ENCODE results near the gene GPR158.

Gene GPR158

DNA sequence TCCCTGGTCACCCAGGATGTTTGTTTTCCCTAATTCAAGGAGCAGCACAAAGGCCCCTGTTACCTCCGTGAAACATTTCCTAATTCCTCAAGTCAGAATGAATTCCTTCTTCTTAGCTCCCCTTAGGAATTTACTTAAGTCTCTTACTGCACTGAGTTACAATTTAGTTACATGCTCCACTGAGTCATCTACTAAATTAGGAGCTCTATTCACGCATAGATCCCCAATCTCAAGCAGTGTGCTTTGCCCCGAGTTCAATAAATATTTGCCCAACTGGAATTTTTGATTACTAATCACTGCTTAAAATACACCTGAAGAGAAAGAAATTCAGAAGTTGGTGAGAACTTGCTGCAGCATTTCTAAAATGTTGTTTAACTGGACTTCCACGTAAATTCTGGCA is 429.8 kb downstream of the GPR158 start:
- DNase-seq, result no peak

DNA sequence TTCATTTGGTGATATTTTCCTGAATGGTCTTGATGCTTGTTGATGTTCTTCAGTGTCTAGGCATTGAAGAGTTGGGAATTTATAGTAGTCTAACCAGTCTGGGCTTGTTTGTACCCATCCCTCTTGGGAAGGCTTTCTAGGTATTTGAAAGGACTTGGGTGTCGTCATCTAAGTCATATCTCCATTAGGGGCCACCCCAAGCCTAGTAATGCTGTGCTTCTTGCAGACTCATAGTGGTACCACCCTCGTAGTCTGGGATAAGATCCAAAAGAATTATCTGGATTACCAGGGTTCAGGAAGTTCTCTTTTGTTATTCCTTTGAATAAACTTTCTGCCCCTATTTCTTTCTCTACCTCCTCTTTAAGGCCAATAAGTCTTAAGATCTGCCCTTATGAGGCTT is 439.9 kb downstream of the GPR158 start:
- no peak for DNase-seq

- DNase-seq, result no peak
These were observed 441.1 kb downstream of the GPR158 start for GRCh38 chr10:25615926-25616325.

DNA sequence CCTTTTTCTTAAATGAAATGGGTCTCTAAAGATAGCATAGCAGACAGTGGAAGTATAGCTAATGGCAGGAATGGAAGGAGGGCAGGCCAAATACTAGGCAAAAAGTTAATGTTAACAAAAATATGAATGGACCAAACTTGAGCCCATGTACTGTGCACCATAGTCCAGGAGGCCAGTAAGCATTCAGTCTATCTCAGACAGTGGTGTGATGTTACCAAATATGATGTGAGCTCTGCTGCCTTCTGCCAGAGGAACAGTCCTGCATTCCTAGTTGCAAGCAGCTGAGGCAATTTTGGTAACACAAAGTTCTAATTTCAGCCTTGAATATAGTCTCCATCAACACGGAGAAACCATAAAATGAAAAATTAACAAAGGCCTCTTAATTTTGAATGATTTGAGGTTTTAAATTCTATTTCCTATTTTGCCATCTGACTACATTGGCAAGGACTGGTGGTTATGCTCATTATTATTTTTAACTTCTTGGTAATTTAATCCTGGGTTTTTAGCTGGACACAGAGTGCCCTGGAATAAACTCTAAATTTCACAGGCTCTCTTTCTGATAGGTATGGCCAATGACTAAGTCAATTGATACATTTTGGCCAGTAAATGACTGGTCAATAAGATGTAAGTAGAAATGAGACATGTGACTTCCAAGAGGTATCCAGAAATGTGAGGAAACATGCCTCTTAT is 442.2 kb downstream of the GPR158 start:
- no peak for DNase-seq

- DNase-seq, result no peak
These were observed 452.8 kb downstream of the GPR158 start for GRCh38 chr10:25627606-25628005.

DNA sequence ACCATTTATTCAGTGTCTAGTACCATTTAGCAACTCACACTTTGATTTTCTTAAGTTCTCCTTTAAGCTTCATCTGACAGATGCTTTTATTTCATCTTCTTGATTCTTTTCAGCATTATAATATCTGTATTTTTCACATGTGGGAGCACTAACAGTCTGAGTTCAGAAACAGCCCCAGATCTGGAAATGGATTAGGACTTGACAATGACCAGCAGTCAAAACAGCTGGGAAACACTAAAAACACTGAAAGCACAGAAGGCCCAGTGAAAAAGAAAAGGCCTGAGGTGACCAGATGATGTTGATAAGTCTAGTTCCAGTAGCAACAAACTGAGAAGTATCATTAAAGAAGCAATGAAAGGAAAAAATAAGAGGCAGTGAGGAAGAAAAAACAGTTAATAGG is 454.5 kb downstream of the GPR158 start:
- no peak for DNase-seq

GRCh38 chr10:25631471-25631870 is 456.7 kb downstream of the GPR158 start:
- DNase-seq, result no peak

DNA sequence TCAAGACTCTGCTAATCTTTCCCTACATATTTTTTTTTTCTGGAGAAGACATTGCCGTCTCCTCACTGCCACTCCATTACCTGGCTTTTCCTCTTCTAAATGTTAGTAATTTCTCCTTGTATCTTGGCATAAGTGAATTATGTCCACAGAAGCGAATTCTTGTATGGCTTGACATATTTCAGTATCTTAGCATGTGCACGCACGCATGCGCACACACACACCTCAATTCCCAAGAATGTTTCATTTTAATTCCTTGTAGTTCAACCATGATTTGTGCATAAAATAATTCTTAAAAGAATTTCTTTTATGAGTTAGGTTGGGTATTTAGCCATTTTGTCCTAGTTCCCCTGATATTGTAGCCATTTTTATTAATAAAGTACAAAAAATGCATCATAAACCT is 458.0 kb downstream of the GPR158 start:
- DNase-seq, result no peak

- no peak for DNase-seq
These were observed 458.7 kb downstream of the GPR158 start for GRCh38 chr10:25633542-25633941.

DNA sequence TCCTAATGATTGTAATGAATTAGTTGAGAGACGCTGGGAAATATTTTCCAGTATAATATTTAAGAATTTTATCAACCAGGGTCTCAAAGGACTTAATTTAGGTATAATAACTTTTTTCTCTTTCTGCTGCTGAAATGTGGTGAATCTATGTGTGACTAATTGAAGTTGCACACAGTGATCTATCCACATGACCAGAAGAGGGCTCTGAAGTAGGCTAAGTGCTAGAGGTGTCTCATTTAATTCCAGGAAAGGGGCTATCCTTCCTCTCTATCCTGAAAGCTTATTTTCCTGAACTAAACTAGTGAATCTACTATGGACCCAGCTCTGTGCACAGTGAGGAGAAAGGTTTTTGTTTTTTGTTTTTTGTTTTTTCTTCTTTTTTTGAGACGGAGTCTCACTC is 464.8 kb downstream of the GPR158 start:
- DNase-seq, result no peak

DNA sequence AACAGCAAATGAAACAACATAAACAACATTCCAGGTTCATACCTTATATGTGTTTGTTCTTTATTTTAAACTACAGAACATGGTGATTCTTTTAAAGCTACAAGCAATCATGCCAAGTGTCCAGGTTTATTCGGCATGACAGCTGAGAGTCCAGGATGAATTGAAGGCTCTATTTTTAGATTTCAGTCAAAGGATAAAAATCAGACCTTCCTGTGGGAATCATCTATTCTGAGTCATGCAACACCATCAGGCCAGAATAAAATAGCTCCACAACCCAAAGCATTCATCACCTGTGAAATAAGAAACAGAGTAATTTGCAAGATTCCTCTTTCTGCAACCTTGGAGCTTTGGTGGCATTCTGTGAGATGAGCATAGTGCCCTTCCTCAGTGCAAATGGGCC is 466.8 kb downstream of the GPR158 start:
- no peak for DNase-seq

DNA sequence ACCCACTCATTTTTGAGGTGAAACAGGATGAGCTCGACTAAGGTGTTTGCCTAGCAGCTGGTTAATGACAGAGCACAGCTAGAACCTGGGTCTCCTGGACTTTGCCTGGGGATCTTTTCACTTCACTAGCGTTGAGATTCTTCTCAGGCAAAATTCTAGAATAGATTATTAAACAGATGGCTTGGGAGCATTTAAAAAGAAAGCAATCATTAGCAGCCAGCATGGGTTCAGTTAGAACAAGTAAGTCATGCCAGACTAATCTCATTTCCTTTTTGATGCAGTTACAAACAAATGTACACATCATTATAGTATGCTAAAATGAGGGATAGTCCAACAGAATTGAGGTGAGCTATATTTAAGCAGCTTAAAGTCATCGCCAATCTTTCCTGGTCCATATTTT is 467.9 kb downstream of the GPR158 start:
- DNase-seq, result no peak

- DNase-seq, result no peak
These were observed 471.6 kb downstream of the GPR158 start for GRCh38 chr10:25646371-25646770.

DNA sequence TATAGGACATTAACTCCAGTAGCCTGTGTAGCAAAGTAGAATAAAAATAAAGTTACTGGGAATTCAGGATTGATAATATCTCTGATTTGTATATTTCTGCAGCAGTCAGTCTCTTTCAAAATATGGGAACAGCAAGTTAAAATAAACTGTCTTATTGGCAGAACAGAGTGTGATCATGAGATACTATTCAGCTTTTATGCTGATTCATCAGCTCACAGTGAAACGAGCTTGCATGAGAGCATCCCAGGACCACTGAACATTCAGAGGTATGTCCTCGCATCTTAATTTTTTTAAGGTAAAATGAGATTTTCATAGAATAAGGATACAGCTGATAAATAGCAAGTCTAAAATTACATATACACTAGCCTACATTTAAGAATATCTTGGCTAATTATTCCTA is 476.7 kb downstream of the GPR158 start:
- DNase-seq, result no peak

Data from NCI-H774 (cell line).